ENCODE data around the gene TYW1B. TPM values are rescaled to one million over a fixed set of nuclear protein-coding genes. Genes with fewer than 3 reads are reported as not detected.
"Not testable (repeated sequence)": the region's sequence is repeated elsewhere in the genome, so short reads cannot be mapped to it uniquely, and the experiment has no call there.

The TYW1B gene
- total RNA-seq, 1 experiment from 2014 or later, result 3.0 TPM

GRCh38 chr7:72829687-72830354 is 1.8 kb upstream of the TYW1B start:
- DNase-seq, result peak; percentile 75 to 83
- POLR2A ChIA-PET (ENCODE audit: unreplicated experiment), result interaction anchor here (0.6 kb wide), 3 partner anchors 32 to 1108 kb away, joined by 3 to 11 read pairs (median 4); no protein-coding TSS in a partner anchor
- Histone ChIP-seq H3K36me3 (ENCODE audit: low read depth) (0 out of 2 replicates have a peak, but pooled peaks cover 20% of the 10 kb centered on the region), H3K4me1 (replicated peaks; ENCODE audit: insufficient read depth) (peaks cover 12% of the 10 kb centered on the region), H3K79me2 (ENCODE audit: low read depth) (peaks cover 38% of the 10 kb centered on the region), H3K4me3 (peak overlapping the region; percentile 68), H3K27ac (peak overlapping the region; percentile 76), H2AFZ (peak overlapping the region; percentile 74), H3K4me2 (peak overlapping the region; percentile 85), H4K20me1 (ENCODE audit: insufficient read depth) (peaks cover 13% of the 10 kb centered on the region)
- H3K27me3 ChIP-seq (ENCODE audit: insufficient read depth, low read depth); H3K9me2 ChIP-seq (ENCODE audit: insufficient read depth); H3F3A ChIP-seq (ENCODE audit: insufficient read depth, low read depth); H3K9me3 ChIP-seq (ENCODE audit: insufficient read depth, low read depth); CTCF ChIA-PET: not testable (repeated sequence)
- peak; percentile 59; the same call in 1 of the 2 replicates for TF ChIP-seq CTCF (conservative IDR thresholded peaks at IDR 0.05)
- BruUV-seq (replicated peaks), result TSS peak; percentile 62
- intact Hi-C loops (cut with micrococcal nuclease; ENCODE audit: unreplicated experiment), result loop anchor here (5.0 to 10.0 kb wide), 2 partner anchors 92 to 605 kb away; partner anchors contain the start of gene FZD9

DNA sequence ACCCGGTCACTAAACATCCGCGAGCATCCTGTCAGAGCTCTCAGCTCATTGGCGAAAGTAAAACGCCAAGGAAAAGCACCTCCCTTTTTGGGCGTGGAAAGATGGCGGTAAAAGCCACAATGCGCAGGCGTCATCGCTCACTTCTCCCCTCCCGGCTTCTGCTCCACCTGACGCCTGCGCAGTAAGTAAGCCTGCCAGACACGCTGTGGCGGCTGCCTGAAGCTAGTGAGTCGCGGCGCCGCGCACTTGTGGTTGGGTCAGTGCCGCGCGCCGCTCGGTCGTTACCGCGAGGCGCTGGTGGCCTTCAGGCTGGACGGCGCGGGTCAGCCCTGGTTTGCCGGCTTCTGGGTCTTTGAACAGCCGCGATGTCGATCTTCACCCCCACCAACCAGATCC is 1.3 kb upstream of the TYW1B start:
- CTCF ChIA-PET; H3K27me3 ChIP-seq (ENCODE audit: insufficient read depth, low read depth); BruUV-seq (replicated peaks); H3K9me2 ChIP-seq (ENCODE audit: insufficient read depth); H3F3A ChIP-seq (ENCODE audit: insufficient read depth, low read depth); H3K9me3 ChIP-seq (ENCODE audit: insufficient read depth, low read depth): not testable (repeated sequence)
- H3K4me3 ChIP-seq, result peak overlapping the region; percentile 68
- intact Hi-C loops (cut with micrococcal nuclease; ENCODE audit: unreplicated experiment), result loop anchor here (5.0 to 10.0 kb wide), 2 partner anchors 93 to 606 kb away; partner anchors contain the start of gene FZD9
- H3K79me2 ChIP-seq (ENCODE audit: low read depth), result peaks cover 38% of the 10 kb centered on the region
- POLR2A ChIA-PET (ENCODE audit: unreplicated experiment), result interaction anchor here (0.6 to 0.7 kb wide), 5 partner anchors 32 to 1109 kb away, joined by 3 to 11 read pairs (median 3); no protein-coding TSS in a partner anchor
- peak overlapping the region; percentile 76 for H3K27ac ChIP-seq
- peaks cover 13% of the 10 kb centered on the region for H4K20me1 ChIP-seq (ENCODE audit: insufficient read depth)
- peaks cover 12% of the 10 kb centered on the region for H3K4me1 ChIP-seq (replicated peaks; ENCODE audit: insufficient read depth)
- peak overlapping the region; percentile 74; the same call in 1 of the 2 replicates for H2AFZ ChIP-seq
- DNase-seq, result peak; percentile 96 to 98
- H3K4me2 ChIP-seq, result peak overlapping the region; percentile 85
- H3K36me3 ChIP-seq (ENCODE audit: low read depth), result 0 out of 2 replicates have a peak, but pooled peaks cover 17% of the 10 kb centered on the region

GRCh38 chr7:72823765-72824732 is 4.0 kb downstream of the TYW1B start:
- POLR2A ChIA-PET (ENCODE audit: unreplicated experiment); H3K4me1 ChIP-seq (replicated peaks; ENCODE audit: insufficient read depth); H2AFZ ChIP-seq; H3K9me2 ChIP-seq (ENCODE audit: insufficient read depth); H3K79me2 ChIP-seq (ENCODE audit: low read depth); H3K36me3 ChIP-seq (ENCODE audit: low read depth); BruUV-seq (replicated peaks); CTCF ChIA-PET; H4K20me1 ChIP-seq (ENCODE audit: insufficient read depth); H3K4me2 ChIP-seq; H3K27ac ChIP-seq; H3K27me3 ChIP-seq (ENCODE audit: insufficient read depth, low read depth); H3K9me3 ChIP-seq (ENCODE audit: insufficient read depth, low read depth); H3K4me3 ChIP-seq: not testable (repeated sequence)
- peak; percentile 67 for TF ChIP-seq CTCF (conservative IDR thresholded peaks at IDR 0.05)
- peaks cover 12% of the 10 kb centered on the region; the same call in 1 of the 2 replicates for H3F3A ChIP-seq (ENCODE audit: insufficient read depth, low read depth)
- peak; percentile 8 to 43 for DNase-seq
- intact Hi-C loops (cut with micrococcal nuclease; ENCODE audit: unreplicated experiment), result loop anchor here (10.0 kb wide), 1 partner anchor 611 kb away; the partner anchor contains the start of gene FZD9

DNA sequence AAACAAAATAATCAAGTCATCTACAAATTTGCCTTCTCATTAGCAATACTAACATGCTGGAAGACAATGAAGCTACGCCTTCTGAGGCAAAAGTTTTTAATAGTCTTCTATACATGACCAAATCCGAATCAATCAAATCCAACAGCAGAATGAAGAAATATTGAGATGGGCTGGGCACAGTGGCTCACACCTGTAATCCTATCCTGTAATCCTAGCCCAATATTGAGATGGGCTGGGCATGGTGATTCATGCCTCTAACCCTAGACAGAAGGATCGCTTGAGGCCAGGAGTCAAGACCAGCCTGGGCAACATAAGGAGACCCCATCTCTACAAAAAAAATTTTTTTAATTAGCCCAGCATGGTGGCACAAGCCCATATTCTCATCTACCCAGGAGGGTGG is 5.5 kb downstream of the TYW1B start:
- H3K79me2 ChIP-seq (ENCODE audit: low read depth); H3K27me3 ChIP-seq (ENCODE audit: insufficient read depth, low read depth); POLR2A ChIA-PET (ENCODE audit: unreplicated experiment); H3K27ac ChIP-seq; H4K20me1 ChIP-seq (ENCODE audit: insufficient read depth); BruUV-seq (replicated peaks); H3K4me2 ChIP-seq; H3F3A ChIP-seq (ENCODE audit: insufficient read depth, low read depth); CTCF ChIA-PET; H3K4me3 ChIP-seq; DNase-seq; H3K9me2 ChIP-seq (ENCODE audit: insufficient read depth); H3K4me1 ChIP-seq (replicated peaks; ENCODE audit: insufficient read depth); H3K9me3 ChIP-seq (ENCODE audit: insufficient read depth, low read depth); H3K36me3 ChIP-seq (ENCODE audit: low read depth); H2AFZ ChIP-seq: not testable (repeated sequence)
- intact Hi-C loops (cut with micrococcal nuclease; ENCODE audit: unreplicated experiment), result loop anchor here (10.0 kb wide), 1 partner anchor 612 kb away; the partner anchor contains the start of gene FZD9

- H3K4me3 ChIP-seq; H3K36me3 ChIP-seq (ENCODE audit: low read depth); H4K20me1 ChIP-seq (ENCODE audit: insufficient read depth); H3K27me3 ChIP-seq (ENCODE audit: insufficient read depth, low read depth); H3K4me2 ChIP-seq; CTCF ChIA-PET; H3K27ac ChIP-seq; H3K9me3 ChIP-seq (ENCODE audit: insufficient read depth, low read depth); H3F3A ChIP-seq (ENCODE audit: insufficient read depth, low read depth); DNase-seq; H3K4me1 ChIP-seq (replicated peaks; ENCODE audit: insufficient read depth); H3K79me2 ChIP-seq (ENCODE audit: low read depth); H2AFZ ChIP-seq; H3K9me2 ChIP-seq (ENCODE audit: insufficient read depth); POLR2A ChIA-PET (ENCODE audit: unreplicated experiment); intact Hi-C loops (cut with micrococcal nuclease; ENCODE audit: unreplicated experiment); BruUV-seq (replicated peaks): not testable (repeated sequence)
Measured at GRCh38 chr7:72818663-72819361, 9.2 kb downstream of the TYW1B start.
